ENCODE data around the gene C1QBP. TPM values are rescaled to one million over a fixed set of nuclear protein-coding genes. Genes with fewer than 3 reads are reported as not detected.

C1QBP gene
- polyA plus RNA-seq, 1 donor from 2014 or later: 247 TPM

DNA sequence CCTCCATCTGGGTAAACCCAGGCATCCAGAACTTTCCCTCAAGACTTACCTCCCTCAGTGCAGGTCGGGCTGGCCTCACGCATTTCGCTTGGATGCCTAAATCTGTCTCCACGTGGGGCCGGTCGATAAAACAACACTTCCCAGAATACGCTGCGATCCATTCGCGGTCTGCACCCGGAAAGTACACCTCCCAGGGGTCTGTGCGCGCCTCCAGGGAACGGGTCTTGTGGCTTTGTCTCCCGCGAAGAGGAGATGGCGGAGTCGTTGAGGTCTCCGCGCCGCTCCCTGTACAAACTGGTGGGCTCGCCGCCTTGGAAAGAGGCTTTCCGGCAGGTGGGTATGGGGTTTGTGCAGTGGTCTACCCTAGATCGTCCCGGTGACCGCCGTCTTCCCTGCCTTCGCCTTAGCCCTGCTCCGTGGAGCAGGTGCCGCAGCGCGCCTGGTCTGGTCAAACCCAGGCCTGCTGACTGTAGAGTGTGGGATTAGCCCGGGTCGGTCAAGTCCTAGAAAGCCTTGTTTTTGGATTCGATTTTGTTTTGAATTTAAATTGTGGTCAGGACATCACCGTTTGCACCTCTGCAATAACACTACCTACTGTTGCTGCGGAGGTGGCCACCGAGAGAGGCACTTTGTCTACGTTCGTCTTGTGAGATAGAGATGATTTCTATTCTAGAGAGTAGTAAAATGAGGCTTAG, 18.8 kb downstream of the C1QBP start, which contains the start of gene RPAIN:
Gene RPAIN, plus strand, starts transcription at position 224 of the 695 bp plus-strand sequence. Its CDS starts 29 bp downstream, at position 253.
- Histone ChIP-seq H3K4me2 (ENCODE audit: low read length) (peak within 1 kb of the TSS; percentile 99), H3K79me2 (replicated peaks; ENCODE audit: insufficient read depth, low read length) (peaks cover 69% of the 10 kb centered on the region), H3K9ac (ENCODE audit: low read length) (peak within 1 kb of the TSS; percentile 85), H3K36me3 (ENCODE audit: insufficient read depth, low read length) (no peaks in the 10 kb centered on the region), H3K9me3 (ENCODE audit: low read length) (no peaks in the 10 kb centered on the region), H3K27ac (ENCODE audit: low read length) (peak within 1 kb of the TSS; percentile 87), H3K9me2 (ENCODE audit: insufficient read depth, low read length) (no peaks in the 10 kb centered on the region), H2AFZ (ENCODE audit: low read depth, low read length) (peak within 1 kb of the TSS; percentile 67), H3K4me3 (ENCODE audit: low read length) (peak within 1 kb of the TSS; percentile 85), H3K27me3 (ENCODE audit: insufficient read depth, low read depth, low read length) (no peaks in the 10 kb centered on the region), H4K20me1 (ENCODE audit: insufficient read depth) (no peaks in the 10 kb centered on the region), H3F3A (ENCODE audit: insufficient read depth, low read length, poor library complexity, severe bottlenecking) (no peaks in the 10 kb centered on the region)
- TF ChIP-seq CTCF (IDR thresholded peaks at IDR 0.05; ENCODE audit: poor library complexity, severe bottlenecking) (no peak), RAD21 (conservative IDR thresholded peaks at IDR 0.05) (no peak), POLR2AphosphoS5 (IDR thresholded peaks at IDR 0.05) (peak; percentile 98), EP300 (conservative IDR thresholded peaks at IDR 0.05; ENCODE audit: poor library complexity, severe bottlenecking) (peak; percentile 34), EZH2 (IDR thresholded peaks at IDR 0.05; ENCODE audit: borderline replicate concordance, insufficient read depth, low read length, poor library complexity, severe bottlenecking) (no peak), TAF1 (IDR thresholded peaks at IDR 0.05; ENCODE audit: low read depth) (peak; percentile 23), MXI1 (conservative IDR thresholded peaks at IDR 0.05; ENCODE audit: poor library complexity, severe bottlenecking) (peak; percentile 99), SMC3 (conservative IDR thresholded peaks at IDR 0.05; ENCODE audit: poor library complexity) (no peak)
- TF ChIP-seq, protein P1, sequence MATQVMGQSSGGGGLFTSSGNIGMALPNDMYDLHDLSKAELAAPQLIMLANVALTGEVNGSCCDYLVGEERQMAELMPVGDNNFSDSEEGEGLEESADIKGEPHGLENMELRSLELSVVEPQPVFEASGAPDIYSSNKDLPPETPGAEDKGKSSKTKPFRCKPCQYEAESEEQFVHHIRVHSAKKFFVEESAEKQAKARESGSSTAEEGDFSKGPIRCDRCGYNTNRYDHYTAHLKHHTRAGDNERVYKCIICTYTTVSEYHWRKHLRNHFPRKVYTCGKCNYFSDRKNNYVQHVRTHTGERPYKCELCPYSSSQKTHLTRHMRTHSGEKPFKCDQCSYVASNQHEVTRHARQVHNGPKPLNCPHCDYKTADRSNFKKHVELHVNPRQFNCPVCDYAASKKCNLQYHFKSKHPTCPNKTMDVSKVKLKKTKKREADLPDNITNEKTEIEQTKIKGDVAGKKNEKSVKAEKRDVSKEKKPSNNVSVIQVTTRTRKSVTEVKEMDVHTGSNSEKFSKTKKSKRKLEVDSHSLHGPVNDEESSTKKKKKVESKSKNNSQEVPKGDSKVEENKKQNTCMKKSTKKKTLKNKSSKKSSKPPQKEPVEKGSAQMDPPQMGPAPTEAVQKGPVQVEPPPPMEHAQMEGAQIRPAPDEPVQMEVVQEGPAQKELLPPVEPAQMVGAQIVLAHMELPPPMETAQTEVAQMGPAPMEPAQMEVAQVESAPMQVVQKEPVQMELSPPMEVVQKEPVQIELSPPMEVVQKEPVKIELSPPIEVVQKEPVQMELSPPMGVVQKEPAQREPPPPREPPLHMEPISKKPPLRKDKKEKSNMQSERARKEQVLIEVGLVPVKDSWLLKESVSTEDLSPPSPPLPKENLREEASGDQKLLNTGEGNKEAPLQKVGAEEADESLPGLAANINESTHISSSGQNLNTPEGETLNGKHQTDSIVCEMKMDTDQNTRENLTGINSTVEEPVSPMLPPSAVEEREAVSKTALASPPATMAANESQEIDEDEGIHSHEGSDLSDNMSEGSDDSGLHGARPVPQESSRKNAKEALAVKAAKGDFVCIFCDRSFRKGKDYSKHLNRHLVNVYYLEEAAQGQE (IDR thresholded peaks at IDR 0.05; ENCODE audit: borderline replicate concordance): peak; percentile 93

DNA sequence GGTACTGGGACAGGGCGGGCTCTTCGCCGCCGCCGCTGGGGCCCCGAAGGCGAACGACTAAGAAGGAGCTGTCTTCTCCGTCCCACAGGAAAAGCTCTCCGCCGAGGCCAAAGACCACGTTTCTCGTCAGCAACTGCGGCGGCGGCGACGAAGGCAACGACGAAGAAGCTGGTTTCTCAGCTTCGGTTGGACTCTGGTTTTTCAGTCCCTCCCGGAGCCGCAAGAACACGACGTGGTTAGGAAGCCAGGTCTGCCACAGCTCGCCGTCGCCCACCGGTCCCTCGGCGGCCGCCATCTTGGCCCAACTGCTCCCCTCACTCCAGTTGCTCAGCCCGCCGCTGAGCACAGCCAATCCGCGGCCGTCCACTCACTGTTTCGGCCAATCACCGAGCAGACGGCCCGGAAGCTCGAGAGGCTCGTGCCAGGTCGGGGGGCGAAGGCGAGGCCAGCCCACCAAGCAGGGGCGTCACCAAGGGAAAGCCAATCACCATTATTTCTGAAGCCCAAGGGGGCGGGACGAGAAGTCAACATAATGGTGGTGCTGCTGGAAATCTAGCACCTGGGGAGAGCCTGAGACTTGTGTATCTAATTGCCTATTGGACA, 19.5 kb downstream of the C1QBP start, which contains the start of gene NUP88:
Gene NUP88, minus strand, starts transcription at position 307 of the 603 bp plus-strand sequence. Its CDS starts 12 bp downstream, at position 295.
- H3K36me3 ChIP-seq (ENCODE audit: insufficient read depth, low read length): no peaks in the 10 kb centered on the region
- H3K79me2 ChIP-seq (replicated peaks; ENCODE audit: insufficient read depth, low read length): peaks cover 69% of the 10 kb centered on the region
- no peaks in the 10 kb centered on the region for H3K9me2 ChIP-seq (ENCODE audit: insufficient read depth, low read length)
- no peaks in the 10 kb centered on the region for H3K9me3 ChIP-seq (ENCODE audit: low read length)
- H3K4me3 ChIP-seq (ENCODE audit: low read length): peak within 1 kb of the TSS; percentile 85
- no peaks in the 10 kb centered on the region for H3F3A ChIP-seq (ENCODE audit: insufficient read depth, low read length, poor library complexity, severe bottlenecking)
- no peaks in the 10 kb centered on the region for H3K27me3 ChIP-seq (ENCODE audit: insufficient read depth, low read depth, low read length)
- TF ChIP-seq, protein P1 (IDR thresholded peaks at IDR 0.05; ENCODE audit: borderline replicate concordance): peak; percentile 82
- no peak for TF ChIP-seq CTCF (IDR thresholded peaks at IDR 0.05; ENCODE audit: poor library complexity, severe bottlenecking)
- TF ChIP-seq SMC3 (conservative IDR thresholded peaks at IDR 0.05; ENCODE audit: poor library complexity): no peak
- no peak for TF ChIP-seq RAD21 (conservative IDR thresholded peaks at IDR 0.05)
- peak; percentile 92 for TF ChIP-seq POLR2AphosphoS5 (IDR thresholded peaks at IDR 0.05)
- no peak for TF ChIP-seq EZH2 (IDR thresholded peaks at IDR 0.05; ENCODE audit: borderline replicate concordance, insufficient read depth, low read length, poor library complexity, severe bottlenecking)
- peak; percentile 71 for TF ChIP-seq TAF1 (IDR thresholded peaks at IDR 0.05; ENCODE audit: low read depth)
- peak within 1 kb of the TSS; percentile 99 for H3K4me2 ChIP-seq (ENCODE audit: low read length)
- H3K27ac ChIP-seq (ENCODE audit: low read length): peak within 1 kb of the TSS; percentile 87
- H3K9ac ChIP-seq (ENCODE audit: low read length): peak within 1 kb of the TSS; percentile 85
- peak within 1 kb of the TSS; percentile 67 for H2AFZ ChIP-seq (ENCODE audit: low read depth, low read length)
- H4K20me1 ChIP-seq (ENCODE audit: insufficient read depth): no peaks in the 10 kb centered on the region

Data from neural cell (in vitro differentiated cells).